ENCODE results near the gene S100P.

Gene S100P

GRCh38 chr4:6655924-6656323, 37.8 kb upstream of the S100P start:
- no peak overlapping the region for H3K4me3 ChIP-seq (ENCODE audit: low read depth, low read length)
- no peak for TF ChIP-seq CTCF (IDR thresholded peaks at IDR 0.05; ENCODE audit: borderline replicate concordance, insufficient read depth, low read depth, low read length)

- no peak for TF ChIP-seq CTCF (IDR thresholded peaks at IDR 0.05; ENCODE audit: borderline replicate concordance, insufficient read depth, low read depth, low read length)
- H3K4me3 ChIP-seq (ENCODE audit: low read depth, low read length) = no peak overlapping the region
Observed at GRCh38 chr4:6657242-6658208, 36.2 kb upstream of the S100P start.

GRCh38 chr4:6658209-6658595, 35.5 kb upstream of the S100P start:
- H3K4me3 ChIP-seq (ENCODE audit: low read depth, low read length) = no peak overlapping the region
- no peak for TF ChIP-seq CTCF (IDR thresholded peaks at IDR 0.05; ENCODE audit: borderline replicate concordance, insufficient read depth, low read depth, low read length)

- no peak for TF ChIP-seq CTCF (IDR thresholded peaks at IDR 0.05; ENCODE audit: borderline replicate concordance, insufficient read depth, low read depth, low read length)
- no peak overlapping the region for H3K4me3 ChIP-seq (ENCODE audit: low read depth, low read length)
Observed at GRCh38 chr4:6658597-6659075, 35.0 kb upstream of the S100P start.

GRCh38 chr4:6659897-6660296, 33.8 kb upstream of the S100P start:
- H3K4me3 ChIP-seq (ENCODE audit: low read depth, low read length) = no peak overlapping the region
- no peak for TF ChIP-seq CTCF (IDR thresholded peaks at IDR 0.05; ENCODE audit: borderline replicate concordance, insufficient read depth, low read depth, low read length)

GRCh38 chr4:6660430-6660829, 33.2 kb upstream of the S100P start:
- TF ChIP-seq CTCF (IDR thresholded peaks at IDR 0.05; ENCODE audit: borderline replicate concordance, insufficient read depth, low read depth, low read length) = no peak

GRCh38 chr4:6662591-6662990, 31.1 kb upstream of the S100P start:
- no peak for TF ChIP-seq CTCF (IDR thresholded peaks at IDR 0.05; ENCODE audit: borderline replicate concordance, insufficient read depth, low read depth, low read length)
- no peak overlapping the region for H3K4me3 ChIP-seq (ENCODE audit: low read depth, low read length)

More at GRCh38 chr4:6660430-6660829, 33.2 kb upstream of the S100P start:
- no peak overlapping the region for H3K4me3 ChIP-seq (ENCODE audit: low read depth, low read length)

Data from GM12875 (cell line).